ENCODE measurements around the gene DOCK2.

DNA sequence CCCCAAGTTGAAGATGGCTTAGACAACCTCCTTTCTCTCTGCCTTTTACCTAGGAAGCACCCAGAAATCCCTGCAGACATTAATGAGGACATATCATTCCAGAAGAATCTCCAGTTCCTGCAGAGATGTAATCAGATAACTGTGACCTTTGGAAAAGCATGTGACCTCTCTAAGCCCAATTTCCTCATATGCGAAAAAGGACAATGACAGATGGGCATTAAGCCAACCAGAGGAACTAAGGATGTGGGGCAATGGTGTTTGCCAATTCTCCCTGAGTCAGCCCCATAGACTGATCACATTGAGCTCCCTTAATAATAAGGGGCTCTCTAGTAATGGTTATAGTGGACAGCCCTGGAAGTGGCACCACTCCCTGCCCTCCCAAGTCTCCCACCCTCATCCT is 458.6 kb downstream of the DOCK2 start:
- TF ChIP-seq, protein P1, sequence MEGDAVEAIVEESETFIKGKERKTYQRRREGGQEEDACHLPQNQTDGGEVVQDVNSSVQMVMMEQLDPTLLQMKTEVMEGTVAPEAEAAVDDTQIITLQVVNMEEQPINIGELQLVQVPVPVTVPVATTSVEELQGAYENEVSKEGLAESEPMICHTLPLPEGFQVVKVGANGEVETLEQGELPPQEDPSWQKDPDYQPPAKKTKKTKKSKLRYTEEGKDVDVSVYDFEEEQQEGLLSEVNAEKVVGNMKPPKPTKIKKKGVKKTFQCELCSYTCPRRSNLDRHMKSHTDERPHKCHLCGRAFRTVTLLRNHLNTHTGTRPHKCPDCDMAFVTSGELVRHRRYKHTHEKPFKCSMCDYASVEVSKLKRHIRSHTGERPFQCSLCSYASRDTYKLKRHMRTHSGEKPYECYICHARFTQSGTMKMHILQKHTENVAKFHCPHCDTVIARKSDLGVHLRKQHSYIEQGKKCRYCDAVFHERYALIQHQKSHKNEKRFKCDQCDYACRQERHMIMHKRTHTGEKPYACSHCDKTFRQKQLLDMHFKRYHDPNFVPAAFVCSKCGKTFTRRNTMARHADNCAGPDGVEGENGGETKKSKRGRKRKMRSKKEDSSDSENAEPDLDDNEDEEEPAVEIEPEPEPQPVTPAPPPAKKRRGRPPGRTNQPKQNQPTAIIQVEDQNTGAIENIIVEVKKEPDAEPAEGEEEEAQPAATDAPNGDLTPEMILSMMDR (IDR thresholded peaks at IDR 0.05) = no peak
- TF ChIP-seq POLR2A (IDR thresholded peaks at IDR 0.05) = no peak
